LNCAP (cell line): Measurements from ENCODE around the gene UNC119B.

ENCODE experiments used
- TF ChIP-seq, protein P1 (sequence below): fragments of 450-650 bp; IDR thresholded peaks from 2 replicates; pipeline ENCODE4 v1.5.1; 2017; ENCODE audit warnings: mild to moderate bottlenecking

UNC119B gene

DNA sequence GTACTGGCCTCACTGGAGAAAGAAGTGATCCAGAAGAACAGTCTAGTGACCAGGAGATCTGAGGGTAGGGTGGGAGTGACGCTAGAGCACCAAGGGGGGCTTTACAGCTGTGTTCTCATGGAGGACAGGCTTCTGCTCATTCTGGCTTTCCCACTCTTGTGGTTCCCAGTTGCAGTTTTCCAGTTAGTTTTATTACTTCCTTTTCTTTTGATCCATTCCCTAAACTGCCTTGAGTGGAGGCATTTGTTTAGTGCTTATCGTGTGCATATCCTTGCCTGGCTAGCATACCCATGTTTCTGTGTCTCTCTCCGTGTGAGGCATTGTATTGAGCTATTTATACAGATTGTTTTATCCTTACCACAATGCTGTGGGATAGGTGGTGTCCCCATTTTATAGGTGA is 19.3 kb upstream of the UNC119B start:
- TF ChIP-seq, protein P1, sequence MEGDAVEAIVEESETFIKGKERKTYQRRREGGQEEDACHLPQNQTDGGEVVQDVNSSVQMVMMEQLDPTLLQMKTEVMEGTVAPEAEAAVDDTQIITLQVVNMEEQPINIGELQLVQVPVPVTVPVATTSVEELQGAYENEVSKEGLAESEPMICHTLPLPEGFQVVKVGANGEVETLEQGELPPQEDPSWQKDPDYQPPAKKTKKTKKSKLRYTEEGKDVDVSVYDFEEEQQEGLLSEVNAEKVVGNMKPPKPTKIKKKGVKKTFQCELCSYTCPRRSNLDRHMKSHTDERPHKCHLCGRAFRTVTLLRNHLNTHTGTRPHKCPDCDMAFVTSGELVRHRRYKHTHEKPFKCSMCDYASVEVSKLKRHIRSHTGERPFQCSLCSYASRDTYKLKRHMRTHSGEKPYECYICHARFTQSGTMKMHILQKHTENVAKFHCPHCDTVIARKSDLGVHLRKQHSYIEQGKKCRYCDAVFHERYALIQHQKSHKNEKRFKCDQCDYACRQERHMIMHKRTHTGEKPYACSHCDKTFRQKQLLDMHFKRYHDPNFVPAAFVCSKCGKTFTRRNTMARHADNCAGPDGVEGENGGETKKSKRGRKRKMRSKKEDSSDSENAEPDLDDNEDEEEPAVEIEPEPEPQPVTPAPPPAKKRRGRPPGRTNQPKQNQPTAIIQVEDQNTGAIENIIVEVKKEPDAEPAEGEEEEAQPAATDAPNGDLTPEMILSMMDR = no peak

DNA sequence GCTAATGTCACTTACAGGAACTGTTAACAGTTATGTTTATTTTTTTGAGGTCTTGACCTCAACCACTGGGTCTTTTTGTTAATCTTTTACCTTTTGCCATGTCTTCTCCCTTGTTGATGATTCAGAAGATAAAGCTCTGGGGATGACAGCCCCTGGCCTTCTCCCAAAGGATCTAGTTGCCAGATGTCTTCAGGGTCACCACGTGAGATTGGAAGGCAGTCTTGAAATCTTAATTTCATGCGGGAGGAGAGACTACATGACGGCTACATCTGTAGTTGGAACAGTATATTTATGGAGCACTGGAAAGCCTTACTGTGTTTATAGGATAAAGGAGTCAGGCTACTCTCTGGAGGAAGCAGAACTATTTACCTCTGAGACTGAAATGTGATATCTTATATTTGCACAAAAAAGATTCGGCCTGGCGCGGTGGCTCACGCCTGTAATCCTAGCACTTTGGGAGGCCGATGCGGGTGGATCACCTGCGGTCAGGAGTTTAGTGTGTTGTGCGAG is 17.7 kb upstream of the UNC119B start:
- TF ChIP-seq, protein P1 = no peak

DNA sequence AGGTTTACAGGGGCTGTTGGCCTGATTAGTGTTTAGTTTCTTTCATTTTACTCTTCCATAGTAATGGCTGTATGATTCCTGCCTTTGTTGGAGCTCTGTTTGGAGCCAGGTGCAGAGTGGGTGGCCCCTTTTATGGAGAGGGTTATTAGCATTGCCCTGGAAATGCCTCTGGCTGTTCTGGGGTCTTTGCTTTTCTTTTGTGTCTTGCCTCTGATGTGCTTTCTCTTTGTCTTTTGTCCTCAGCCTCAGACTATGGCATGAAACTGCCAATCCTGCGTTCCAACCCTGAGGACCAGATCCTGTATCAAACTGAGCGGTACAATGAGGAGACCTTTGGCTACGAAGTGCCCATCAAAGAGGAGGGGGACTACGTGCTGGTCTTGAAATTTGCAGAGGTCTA is 16.4 kb upstream of the UNC119B start:
- TF ChIP-seq, protein P1 = no peak

DNA sequence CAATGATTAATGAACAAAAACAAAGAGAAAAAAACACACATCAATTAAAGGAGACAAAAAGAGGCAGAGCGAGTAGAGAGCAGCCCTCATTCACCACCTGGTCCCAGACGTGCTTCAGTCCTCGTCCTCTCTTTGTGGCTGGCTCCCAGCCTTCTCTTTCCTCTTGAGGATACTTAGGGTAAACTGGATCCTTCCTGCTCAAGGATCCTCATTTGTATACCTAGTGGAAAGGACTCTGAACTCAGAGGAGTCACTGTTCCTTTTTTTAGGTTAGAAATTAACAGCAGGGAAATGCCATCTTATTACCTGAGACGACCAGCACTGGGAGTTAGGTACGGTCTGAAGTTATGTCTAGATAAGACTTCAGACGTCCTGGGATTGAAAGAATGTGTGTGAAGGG is 13.6 kb upstream of the UNC119B start:
- TF ChIP-seq, protein P1 = no peak

DNA sequence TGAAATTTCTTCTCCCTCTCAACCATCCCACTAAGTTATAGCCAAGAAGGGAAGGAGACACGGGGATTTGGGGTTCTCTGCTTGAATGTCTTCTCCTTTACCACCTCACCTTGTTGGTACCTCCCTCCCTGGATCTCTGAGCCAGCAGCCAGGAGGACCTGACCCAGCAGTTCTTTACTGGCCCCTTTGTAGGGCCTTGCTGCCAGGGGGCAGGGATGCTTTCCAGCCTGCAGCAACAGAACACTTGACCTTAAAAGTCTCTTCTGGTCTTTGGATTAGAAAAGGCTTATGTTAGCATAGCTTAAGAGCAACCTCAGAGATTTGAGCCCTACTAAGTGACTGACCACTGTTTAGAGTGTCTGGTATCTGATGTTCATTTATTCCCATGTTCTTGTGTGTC is 12.9 kb upstream of the UNC119B start:
- TF ChIP-seq, protein P1 = no peak

DNA sequence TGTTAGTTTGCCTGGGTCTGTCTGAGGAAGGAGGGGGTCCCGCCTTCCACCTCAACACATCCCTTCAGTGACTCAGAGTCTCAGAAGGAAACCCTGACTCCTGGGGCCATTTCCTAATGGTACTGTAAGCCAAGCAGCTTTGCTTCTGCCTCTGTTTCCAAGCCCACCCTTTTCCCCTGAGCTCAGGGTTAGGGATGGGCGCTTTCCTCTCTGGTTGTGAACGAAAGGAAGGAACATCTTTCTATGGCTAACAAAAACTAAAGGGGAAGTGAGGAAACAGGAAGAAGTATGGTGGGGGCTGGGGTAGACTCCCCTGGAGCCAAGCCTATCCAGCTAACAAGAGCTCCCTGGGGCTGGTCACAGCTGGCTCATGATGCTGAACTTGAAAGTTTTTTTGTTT is 11.6 kb upstream of the UNC119B start:
- TF ChIP-seq, protein P1 = no peak

DNA sequence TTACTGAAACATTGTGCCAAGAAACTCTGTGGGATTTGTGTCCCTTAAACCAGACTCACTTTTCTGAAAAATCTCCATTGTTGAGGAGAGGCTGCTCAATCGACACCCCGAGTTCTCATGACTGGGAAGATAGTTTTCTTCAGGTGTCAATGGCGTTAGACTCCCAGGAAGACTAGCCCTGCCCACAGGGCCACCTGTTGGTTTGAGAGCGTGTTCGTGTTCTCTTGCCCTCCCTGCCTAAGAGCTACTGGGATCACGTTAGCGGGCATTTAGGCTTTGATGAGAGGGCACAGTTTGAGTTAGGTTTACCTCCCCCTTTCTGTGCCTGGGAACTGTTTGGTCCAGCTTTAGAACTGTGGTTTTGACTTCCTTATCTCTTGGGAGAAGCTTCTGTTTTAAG is 10.7 kb upstream of the UNC119B start:
- TF ChIP-seq, protein P1 = no peak

DNA sequence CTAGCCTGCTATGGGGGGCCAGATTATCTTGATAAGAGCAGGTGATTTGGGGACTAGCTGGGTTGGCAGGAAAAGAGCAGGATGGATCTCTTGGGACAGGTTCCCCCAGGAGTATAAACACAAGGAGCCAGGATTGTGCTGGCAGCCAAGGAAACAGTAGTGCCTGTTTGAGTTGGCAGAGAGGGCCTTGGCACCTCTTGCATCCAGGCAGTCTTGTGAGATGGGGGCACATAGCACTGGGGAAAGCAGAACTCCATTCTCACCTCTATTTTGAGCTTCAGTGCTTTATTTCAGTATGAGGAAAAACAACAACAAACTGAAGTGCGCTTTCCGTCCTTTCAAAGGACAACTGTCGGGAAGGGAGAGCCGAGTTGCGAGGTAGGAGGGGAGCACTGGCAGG is 9.4 kb upstream of the UNC119B start:
- TF ChIP-seq, protein P1 = no peak
